Mesendoderm (in vitro differentiated cells): ENCODE results near the gene TMED4.
"Not testable (repeated sequence)": the region's sequence is repeated elsewhere in the genome, so short reads cannot be mapped to it uniquely, and the experiment has no call there.

Source experiments
- DNase-seq: peaks from one replicate; pipeline ENCODE4 v3.0.0; 2013
- H2AK5ac ChIP-seq: 2 replicates; pipeline ENCODE4 v1.6.1; 2013; ENCODE audit warnings: low read length, inconsistent platforms
- H2BK120ac ChIP-seq: 2 replicates; pipeline ENCODE4 v1.6.1; 2013; ENCODE audit warnings: low read depth, mild to moderate bottlenecking, low read length, moderate library complexity, mixed read lengths
- H2BK15ac ChIP-seq: replicated peaks from 2 replicates; pipeline ENCODE4 v1.6.1; 2013; ENCODE audit warnings: low read depth, mild to moderate bottlenecking, moderate library complexity
- H2BK5ac ChIP-seq: 2 replicates; pipeline ENCODE4 v1.6.1; 2013; ENCODE audit warnings: low read length, inconsistent platforms
- H3K18ac ChIP-seq: 2 replicates; pipeline ENCODE4 v1.6.1; 2013; ENCODE audit warnings: mild to moderate bottlenecking, low read length, mixed read lengths
- H3K23ac ChIP-seq: one replicate; pipeline ENCODE4 v1.6.1; 2013; ENCODE audit warnings: low read length
- H3K27ac ChIP-seq: 2 replicates; pipeline ENCODE4 v1.5.1; 2013; ENCODE audit warnings: low read depth, mild to moderate bottlenecking, inconsistent platforms, low read length, moderate library complexity
- H3K27me3 ChIP-seq: 2 replicates; pipeline ENCODE4 v1.6.1; 2013; ENCODE audit warnings: low read length, control low read depth, mild to moderate bottlenecking, inconsistent platforms; ENCODE audit not compliant: insufficient read depth, poor library complexity
- H3K36me3 ChIP-seq: 2 replicates; pipeline ENCODE4 v1.6.1; 2013; ENCODE audit warnings: low read length, inconsistent platforms; ENCODE audit not compliant: control insufficient read depth, insufficient read depth
- H3K4ac ChIP-seq: one replicate; pipeline ENCODE4 v1.6.1; 2013; ENCODE audit warnings: low read depth, mild to moderate bottlenecking, low read length, moderate library complexity
- H3K4me1 ChIP-seq: 2 replicates; pipeline ENCODE4 v1.6.1; 2013; ENCODE audit warnings: low read depth, low read length, inconsistent platforms; ENCODE audit not compliant: control insufficient read depth
- H3K4me2 ChIP-seq: 2 replicates; pipeline ENCODE4 v1.6.1; 2013; ENCODE audit warnings: low read length
- H3K4me3 ChIP-seq: 2 replicates; pipeline ENCODE4 v1.5.1; 2013; ENCODE audit warnings: mild to moderate bottlenecking, low read length
- H3K56ac ChIP-seq: one replicate; pipeline ENCODE4 v1.6.1; 2013; ENCODE audit warnings: low read length
- H3K79me1 ChIP-seq: 2 replicates; pipeline ENCODE4 v1.6.1; 2013; ENCODE audit warnings: low read length, inconsistent platforms
- H3K79me2 ChIP-seq: 2 replicates; pipeline ENCODE4 v1.6.1; 2013; ENCODE audit warnings: mild to moderate bottlenecking, low read length; ENCODE audit not compliant: control insufficient read depth, insufficient read depth
- H3K9ac ChIP-seq: 2 replicates; pipeline ENCODE4 v1.6.1; 2013; ENCODE audit warnings: low read length, inconsistent platforms
- H4K5ac ChIP-seq: one replicate; pipeline ENCODE4 v1.6.1; 2013; ENCODE audit warnings: low read length
- H4K8ac ChIP-seq: one replicate; pipeline ENCODE4 v1.6.1; 2013; ENCODE audit warnings: low read depth, mild to moderate bottlenecking, control low read depth, low read length, moderate library complexity
- whole genome bisulfite sequencing: extraction: QIAGEN DNeasy Blood & Tissue Kit; methylation state at CpG from one replicate; pipeline ENCODE4 v1.1.7; 2013; ENCODE audit warnings: low lambda C conversion rate, missing lambda C conversion rate; ENCODE audit not compliant: insufficient coverage; ENCODE audit errors: extremely low coverage; 5-methylcytosine and 5-hydroxymethylcytosine counted together

TMED4 gene

DNA sequence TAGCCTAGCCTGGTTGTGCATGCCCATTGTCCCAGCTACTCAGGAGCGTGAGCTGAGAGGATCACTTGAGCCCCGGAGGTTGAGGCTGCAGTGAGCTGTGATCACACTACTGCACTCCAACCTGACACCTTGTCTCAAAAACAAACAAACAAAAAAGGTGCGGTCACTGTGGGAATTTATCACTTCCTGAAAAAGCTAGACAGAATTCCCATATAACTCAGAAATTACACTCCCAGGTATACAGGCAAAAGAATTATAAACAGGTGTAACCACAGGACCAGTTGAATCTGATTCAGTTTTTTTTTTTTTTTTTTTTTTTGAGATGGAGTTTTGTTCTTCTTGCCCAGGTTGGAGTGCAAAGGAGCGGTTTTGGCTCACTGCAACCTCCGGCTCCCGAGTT lies 21.2 kb upstream of the TMED4 start:
- H3K27me3 ChIP-seq, result no peaks in the 10 kb centered on the region
- peaks cover 11% of the 10 kb centered on the region for H3K79me2 ChIP-seq
- H3K79me1 ChIP-seq, result peaks cover 3% of the 10 kb centered on the region
- no peak overlapping the region for H3K4ac ChIP-seq
- peaks cover 2% of the 10 kb centered on the region for H3K4me1 ChIP-seq
- no peak overlapping the region for H3K4me2 ChIP-seq
- no peak overlapping the region for H2BK120ac ChIP-seq
- no peak overlapping the region for H3K56ac ChIP-seq
- H2BK15ac ChIP-seq, result no peak overlapping the region
- no peak overlapping the region for H3K4me3 ChIP-seq
- WGBS, result no CpG with 5 or more reads among the region's 6 CpGs
- no peaks in the 10 kb centered on the region for H3K36me3 ChIP-seq
- no peak overlapping the region for H2AK5ac ChIP-seq
- no peak overlapping the region for H3K9ac ChIP-seq
- H3K23ac ChIP-seq, result no peak overlapping the region
- H4K8ac ChIP-seq, result no peak overlapping the region
- H3K18ac ChIP-seq, result no peak overlapping the region
- no peak overlapping the region for H3K27ac ChIP-seq
- DNase-seq, result no peak
- H4K5ac ChIP-seq, result no peak overlapping the region
- no peak overlapping the region for H2BK5ac ChIP-seq

DNA sequence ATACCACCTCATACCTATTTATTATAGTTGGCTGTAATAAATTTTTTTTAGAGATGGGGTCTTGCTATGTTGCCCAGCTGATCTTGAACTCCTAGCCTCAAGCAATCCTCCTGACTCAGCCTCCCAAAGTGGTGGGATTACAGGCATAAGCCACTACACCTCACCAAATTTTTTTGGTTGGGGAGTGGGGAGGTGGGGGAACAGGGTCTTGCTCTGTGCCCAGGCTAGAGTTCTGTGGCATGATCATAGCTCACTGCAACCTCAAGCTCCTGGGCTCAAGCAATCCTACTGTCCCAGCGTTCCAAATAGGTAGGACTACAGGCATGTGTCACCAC lies 20.5 kb upstream of the TMED4 start:
- Histone ChIP-seq H4K8ac (no peak overlapping the region), H3K56ac (no peak overlapping the region), H3K4me2 (no peak overlapping the region), H3K27ac (no peak overlapping the region), H3K23ac (no peak overlapping the region), H2BK5ac (no peak overlapping the region), H4K5ac (no peak overlapping the region), H3K36me3 (no peaks in the 10 kb centered on the region), H3K4ac (no peak overlapping the region), H3K79me2 (peaks cover 6% of the 10 kb centered on the region), H3K79me1 (peaks cover 3% of the 10 kb centered on the region), H3K27me3 (no peaks in the 10 kb centered on the region), H2AK5ac (no peak overlapping the region), H3K4me3 (no peak overlapping the region), H2BK15ac (no peak overlapping the region), H2BK120ac (no peak overlapping the region), H3K9ac (no peak overlapping the region), H3K4me1 (peaks cover 2% of the 10 kb centered on the region), H3K18ac (no peak overlapping the region)
- WGBS, result no CpG with 5 or more reads among the region's 1 CpG
- no peak for DNase-seq

DNA sequence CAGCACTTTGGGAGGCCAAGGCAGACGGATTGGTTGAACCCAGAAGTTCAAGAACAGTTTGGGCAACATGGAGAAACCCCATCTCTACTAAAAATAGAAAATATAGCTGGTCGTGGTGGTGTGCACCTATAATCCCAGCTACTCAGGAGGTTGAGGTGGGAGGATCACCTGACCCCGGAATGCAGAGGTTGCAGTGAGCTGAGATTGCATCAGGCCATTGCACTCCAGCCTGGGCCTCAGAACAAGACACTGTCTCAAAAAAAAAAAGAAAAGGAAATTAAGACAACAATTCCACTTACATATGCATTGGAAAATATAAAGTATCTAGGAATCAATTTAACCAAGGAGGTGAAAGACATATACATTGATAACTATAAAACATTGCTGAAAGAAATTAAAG lies 17.2 kb upstream of the TMED4 start:
- no peaks in the 10 kb centered on the region for H3K27me3 ChIP-seq
- H3K56ac ChIP-seq, result no peak overlapping the region
- no peak overlapping the region for H2BK15ac ChIP-seq
- H4K5ac ChIP-seq, result no peak overlapping the region
- H3K9ac ChIP-seq, result no peak overlapping the region
- H2AK5ac ChIP-seq, result no peak overlapping the region
- H3K23ac ChIP-seq, result no peak overlapping the region
- H3K4me2 ChIP-seq, result no peak overlapping the region
- H3K79me2 ChIP-seq, result no peaks in the 10 kb centered on the region
- H3K4ac ChIP-seq, result no peak overlapping the region
- no peak for DNase-seq
- H2BK120ac ChIP-seq, result no peak overlapping the region
- no peak overlapping the region for H4K8ac ChIP-seq
- no peaks in the 10 kb centered on the region for H3K79me1 ChIP-seq
- no CpG with 5 or more reads among the region's 3 CpGs for WGBS
- no peaks in the 10 kb centered on the region for H3K36me3 ChIP-seq
- no peaks in the 10 kb centered on the region for H3K4me1 ChIP-seq
- no peak overlapping the region for H3K4me3 ChIP-seq
- no peak overlapping the region for H2BK5ac ChIP-seq
- H3K27ac ChIP-seq, result no peak overlapping the region
- no peak overlapping the region for H3K18ac ChIP-seq

DNA sequence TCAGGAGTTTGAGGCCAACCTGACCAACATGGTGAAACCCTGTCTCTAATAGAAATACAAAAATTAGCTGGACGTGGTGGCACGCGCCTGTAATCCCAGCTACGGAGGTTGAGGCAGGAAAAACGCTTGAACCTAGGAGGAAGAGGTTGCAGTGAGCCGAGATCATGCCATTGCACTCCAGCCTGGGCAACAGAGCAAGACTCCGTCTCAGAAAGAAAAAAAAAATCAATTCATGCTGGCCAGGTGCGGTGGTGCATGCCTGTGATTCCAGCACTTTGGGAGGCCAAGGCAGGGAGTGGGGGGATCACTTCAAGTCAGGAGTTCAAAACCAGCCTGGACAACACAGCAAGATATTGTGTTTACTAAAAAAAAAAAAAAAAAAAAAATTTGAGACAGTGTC lies 15.2 kb upstream of the TMED4 start:
- not testable (repeated sequence) for H2AK5ac ChIP-seq, H4K5ac ChIP-seq

DNA sequence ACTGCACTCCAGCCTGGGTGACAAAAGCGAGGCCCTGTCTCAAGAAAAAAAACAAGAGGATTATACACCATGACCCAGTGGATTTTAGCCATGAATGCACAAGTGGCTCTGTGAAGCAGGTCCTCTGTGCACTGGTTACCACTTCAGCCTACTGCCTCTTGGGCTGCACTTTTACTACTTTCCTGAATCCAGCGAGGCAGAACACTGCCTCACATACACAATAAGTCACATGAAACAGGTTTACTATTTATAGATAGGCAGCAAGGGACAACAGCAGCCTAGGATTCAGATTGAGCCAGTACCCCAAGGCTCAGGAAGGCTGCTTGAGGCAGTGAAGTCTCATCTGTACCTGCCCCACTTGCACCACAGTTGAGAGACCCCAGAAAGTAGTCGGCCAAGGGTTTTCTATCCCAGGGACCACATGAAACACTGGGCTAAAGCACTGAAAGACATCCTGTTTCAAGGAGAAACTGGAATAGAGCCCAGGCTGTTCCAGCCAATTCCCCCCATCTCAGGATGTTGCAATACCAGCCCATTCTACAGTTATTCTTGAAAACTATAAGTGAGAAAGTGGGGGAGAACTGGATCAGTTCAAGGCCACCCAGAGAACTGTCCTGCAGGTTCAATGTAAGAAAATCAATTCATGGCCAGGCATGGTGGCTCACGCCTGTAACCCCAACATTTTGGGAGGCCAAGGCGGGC lies 14.1 kb upstream of the TMED4 start:
- no peak overlapping the region for H3K4ac ChIP-seq
- no peak overlapping the region for H3K4me3 ChIP-seq
- no peak overlapping the region for H4K5ac ChIP-seq
- H3K79me1 ChIP-seq, result no peaks in the 10 kb centered on the region
- no peak overlapping the region for H2BK15ac ChIP-seq
- no peak overlapping the region for H3K27ac ChIP-seq
- no peak overlapping the region for H4K8ac ChIP-seq
- no peaks in the 10 kb centered on the region for H3K36me3 ChIP-seq
- H3K56ac ChIP-seq, result no peak overlapping the region
- H3K9ac ChIP-seq, result no peak overlapping the region
- H2AK5ac ChIP-seq, result no peak overlapping the region
- H2BK120ac ChIP-seq, result no peak overlapping the region
- no peak overlapping the region for H2BK5ac ChIP-seq
- no peaks in the 10 kb centered on the region for H3K4me1 ChIP-seq
- no peak overlapping the region for H3K4me2 ChIP-seq
- H3K79me2 ChIP-seq, result no peaks in the 10 kb centered on the region
- no peak overlapping the region for H3K23ac ChIP-seq
- no CpG with 5 or more reads among the region's 5 CpGs for WGBS
- no peaks in the 10 kb centered on the region for H3K27me3 ChIP-seq
- no peak overlapping the region for H3K18ac ChIP-seq
- DNase-seq, result no peak

More for the DNA sequence above, 15.2 kb upstream of the TMED4 start:
- H2BK5ac ChIP-seq, H3K36me3 ChIP-seq, H2BK15ac ChIP-seq, H3K4me3 ChIP-seq, H3K27ac ChIP-seq, H3K27me3 ChIP-seq, H3K4me1 ChIP-seq, H3K18ac ChIP-seq, H4K8ac ChIP-seq, H3K9ac ChIP-seq, H3K4me2 ChIP-seq, DNase-seq, H3K79me2 ChIP-seq, H3K23ac ChIP-seq, H3K4ac ChIP-seq, H3K56ac ChIP-seq, H2BK120ac ChIP-seq, H3K79me1 ChIP-seq: not testable (repeated sequence)
- WGBS, result no CpG with 5 or more reads among the region's 8 CpGs

DNA sequence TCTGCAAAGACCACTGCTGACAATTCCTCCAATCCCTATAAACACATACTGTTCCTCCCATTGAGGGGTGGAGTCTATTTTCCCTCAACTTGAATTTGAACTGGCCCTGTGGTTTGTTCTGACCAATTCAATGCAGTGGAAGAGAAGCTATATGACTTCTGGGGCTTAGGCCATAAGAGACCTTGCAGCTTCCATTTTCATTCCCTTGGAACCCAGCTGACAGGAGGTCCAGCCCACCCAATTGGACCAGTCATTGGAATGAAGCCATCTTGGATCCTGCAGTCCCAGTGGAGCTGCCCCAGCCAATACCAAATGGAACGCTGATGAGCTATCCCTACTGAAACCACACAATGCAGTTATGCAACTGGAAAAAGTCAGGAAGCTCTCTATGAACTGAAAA lies 8.9 kb upstream of the TMED4 start:
- no peaks in the 10 kb centered on the region for H3K79me2 ChIP-seq
- no peak for DNase-seq
- no peak overlapping the region for H2AK5ac ChIP-seq
- H2BK15ac ChIP-seq, result no peak overlapping the region
- H3K79me1 ChIP-seq, result no peaks in the 10 kb centered on the region
- no peak overlapping the region for H3K4me2 ChIP-seq
- H2BK120ac ChIP-seq, result no peak overlapping the region
- H3K36me3 ChIP-seq, result no peaks in the 10 kb centered on the region
- H3K27ac ChIP-seq, result no peak overlapping the region
- WGBS, result no CpG with 5 or more reads among the region's 1 CpG
- H3K4ac ChIP-seq, result no peak overlapping the region
- no peak overlapping the region for H4K5ac ChIP-seq
- H3K23ac ChIP-seq, result no peak overlapping the region
- H3K9ac ChIP-seq, result no peak overlapping the region
- H3K27me3 ChIP-seq, result no peaks in the 10 kb centered on the region
- H3K4me1 ChIP-seq, result no peaks in the 10 kb centered on the region
- no peak overlapping the region for H2BK5ac ChIP-seq
- H3K56ac ChIP-seq, result no peak overlapping the region
- no peak overlapping the region for H3K18ac ChIP-seq
- no peak overlapping the region for H4K8ac ChIP-seq
- H3K4me3 ChIP-seq, result no peak overlapping the region
